ENCODE data around the gene CHST15. TPM values are rescaled to one million over a fixed set of nuclear protein-coding genes. Genes with fewer than 3 reads are reported as not detected.

Gene CHST15
- total RNA-seq, 4 donors from 2014 or later = 43.2 to 104 (median 81.5) TPM

GRCh38 chr10:123995461-123996131 lies 97.8 kb downstream of the CHST15 start:
- Histone ChIP-seq H3K4me1 (peaks cover 11 to 27% of the 10 kb centered on the region in 2 donors), H3K27me3 (peaks cover 5% of the 10 kb centered on the region), H3K4me3 (replicated peaks in 1 of 3) (peak overlapping the region in 1 of 3 donors; percentile 4), H3K9me3 (no peaks in the 10 kb centered on the region), H3K36me3 (no peaks in the 10 kb centered on the region), H3K27ac (no peak overlapping the region)
- peak; percentile 54 to 55 for DNase-seq
- intact Hi-C loops (cut with DNase I) = loop anchor here (2.0 kb wide), 1 partner anchor 395 kb away; no protein-coding TSS in a partner anchor
- TF ChIP-seq CTCF (IDR thresholded peaks at IDR 0.05) (peak; percentile 20 to 66 (median 40)), POLR2A (IDR thresholded peaks at IDR 0.05) (no peak)
- WGBS, 2 donors = 14 to 15% methylated on average over 14 to 19 of the region's 27 CpGs

- H3K36me3 ChIP-seq = no peaks in the 10 kb centered on the region
These were observed 98.3 kb downstream of the CHST15 start for GRCh38 chr10:123995082-123995460.

GRCh38 chr10:123994417-123995081 lies 98.8 kb downstream of the CHST15 start:
- peak; percentile 86 to 87 for DNase-seq
- WGBS, 2 donors = 5 to 13% methylated on average over 27 to 30 of the region's 30 CpGs
- Histone ChIP-seq H3K36me3 (no peaks in the 10 kb centered on the region), H3K27ac (no peak overlapping the region), H3K4me1 (peaks cover 11 to 27% of the 10 kb centered on the region in 2 donors), H3K9me3 (no peaks in the 10 kb centered on the region), H3K27me3 (peaks cover 5% of the 10 kb centered on the region), H3K4me3 (replicated peaks in 1 of 3) (no peak overlapping the region)
- TF ChIP-seq CTCF (IDR thresholded peaks at IDR 0.05) = peak; percentile 91 to 99 (median 98)
- TF ChIP-seq POLR2A (IDR thresholded peaks at IDR 0.05) = no peak
- intact Hi-C loops (cut with DNase I) = loop anchor here (2.0 kb wide), 1 partner anchor 396 kb away; no protein-coding TSS in a partner anchor

More at GRCh38 chr10:123995082-123995460, 98.3 kb downstream of the CHST15 start:
- Histone ChIP-seq H3K4me3 (replicated peaks in 1 of 3) (peak overlapping the region in 1 of 3 donors; percentile 4), H3K27me3 (peaks cover 5% of the 10 kb centered on the region), H3K9me3 (no peaks in the 10 kb centered on the region), H3K27ac (no peak overlapping the region), H3K4me1 (peaks cover 11 to 27% of the 10 kb centered on the region in 2 donors)
- intact Hi-C loops (cut with DNase I) = loop anchor here (2.0 kb wide), 1 partner anchor 396 kb away; no protein-coding TSS in a partner anchor
- WGBS, 2 donors = 37 to 38% methylated on average over 11 of the region's 11 CpGs
- DNase-seq = no peak
- TF ChIP-seq CTCF (IDR thresholded peaks at IDR 0.05) (no peak), POLR2A (IDR thresholded peaks at IDR 0.05) (no peak)

GRCh38 chr10:123993534-123994416 lies 99.6 kb downstream of the CHST15 start:
- 60 to 62% methylated on average over 17 of the region's 17 CpGs for WGBS, 2 donors
- intact Hi-C loops (cut with DNase I) = loop anchor here (2.0 kb wide), 1 partner anchor 397 kb away; no protein-coding TSS in a partner anchor
- Histone ChIP-seq H3K27ac (no peak overlapping the region), H3K4me3 (replicated peaks in 1 of 3) (no peak overlapping the region), H3K9me3 (no peaks in the 10 kb centered on the region), H3K4me1 (peaks cover 11 to 27% of the 10 kb centered on the region in 2 donors), H3K36me3 (no peaks in the 10 kb centered on the region), H3K27me3 (peaks cover 5% of the 10 kb centered on the region)
- no peak for DNase-seq
- TF ChIP-seq CTCF (IDR thresholded peaks at IDR 0.05) = no peak
- TF ChIP-seq POLR2A (IDR thresholded peaks at IDR 0.05) = no peak
